Prostate gland (tissue), 2 donors: ENCODE measurements around the gene TRIB2. TPM values are rescaled to one million over a fixed set of nuclear protein-coding genes. Genes with fewer than 3 reads are reported as not detected.
A peak's percentile ranks its signal among the peaks of the same experiment; 100 is the strongest.

Experiments
- DNase-seq: peaks from one replicate; pipeline ENCODE4 v3.0.0-alpha.2; 2019; ENCODE audit warnings: low spot score
- H3K27ac ChIP-seq, 2 donors: fragments of 200-600 bp; sonication (generic); 2 replicates each; pipeline ENCODE4 v1.5.1; 2017 to 2019
- H3K27me3 ChIP-seq: fragments of 200-600 bp; sonication (generic); replicated peaks from 2 replicates; pipeline ENCODE4 v1.5.1; 2019; ENCODE audit not compliant: insufficient read depth
- H3K36me3 ChIP-seq, 2 donors: fragments of 200-600 bp; sonication (generic); 1 replicate in 1 of 2; 2 replicates in 1 of 2; pipeline versions ENCODE4 v1.5.1 to v1.8.1; 2017 to 2019
- H3K4me1 ChIP-seq: fragments of 200-600 bp; sonication (generic); replicated peaks from 2 replicates; pipeline ENCODE4 v1.5.1; 2019
- H3K4me3 ChIP-seq, 2 donors: fragments of 200-600 bp; sonication (generic); 2 replicates each; pipeline ENCODE4 v1.5.1; 2017 to 2019
- H3K9me3 ChIP-seq: fragments of 200-600 bp; sonication (generic); 2 replicates; pipeline ENCODE4 v1.5.1; 2017
- POLR2A ChIP-seq: fragments of 450-650 bp; IDR thresholded peaks from one replicate; pipeline ENCODE4 v1.6.1; 2016; ENCODE audit warnings: antibody characterized with exemption, mild to moderate bottlenecking
- POLR2AphosphoS5 ChIP-seq: sonication (generic); formaldehyde crosslinking; IDR thresholded peaks from one replicate; pipeline ENCODE4 v1.6.1; 2017; ENCODE audit warnings: antibody characterized with exemption
- WGBS: methylation state at CpG from one replicate; pipeline ENCODE4 v1.1.5; 2018; 5-methylcytosine and 5-hydroxymethylcytosine counted together
- intact Hi-C: fragments of 100-400 bp; cut with DNase I; formaldehyde crosslinking; loops from one replicate; pipeline ENCODE4 v1.14.2; 2022
- total RNA-seq, 2 donors: library from RNA; depleted of rRNA; stranded (reverse); fragments of >200 nt; gene quantifications; one replicate each; pipeline ENCODE4 v1.1.0, GENCODE V29; 2016
- TF ChIP-seq, protein P1 (sequence below), 4 experiments: fragments of 200-600 bp in 2 of 4; fragments of 450-650 bp in 2 of 4; sonication (generic) in 2 of 4; IDR thresholded peaks; 1 replicate in 3 of 4; 2 replicates in 1 of 4; pipeline ENCODE4 v1.5.1; 2016 to 2019; ENCODE audit warnings: antibody characterized with exemption in 4 of 4, mild to moderate bottlenecking in 2 of 4, moderate library complexity in 2 of 4

TRIB2 gene
- total RNA-seq, 2 donors from 2014 or later = 72.3 to 205 TPM

DNA sequence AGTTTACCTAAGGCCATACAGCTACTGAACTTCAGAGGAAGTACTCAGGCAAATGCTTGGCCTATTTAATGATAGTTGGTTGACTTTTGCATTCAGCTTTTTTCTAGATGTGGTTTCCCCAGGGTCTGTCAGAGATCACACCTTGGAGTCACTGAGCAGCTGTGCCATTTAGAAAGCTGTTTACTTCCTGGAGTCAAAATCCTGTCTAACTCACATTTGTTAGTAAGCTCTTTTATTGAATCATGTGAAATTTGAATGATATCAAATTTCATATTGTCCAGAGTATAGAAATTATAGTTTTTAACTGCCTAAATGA is 7.6 kb upstream of the TRIB2 start:
- no peak overlapping the region for H3K4me3 ChIP-seq
- DNase-seq = no peak
- intact Hi-C loops = no loop called here
- peaks cover 10% of the 10 kb centered on the region for H3K4me1 ChIP-seq
- TF ChIP-seq, protein P1, sequence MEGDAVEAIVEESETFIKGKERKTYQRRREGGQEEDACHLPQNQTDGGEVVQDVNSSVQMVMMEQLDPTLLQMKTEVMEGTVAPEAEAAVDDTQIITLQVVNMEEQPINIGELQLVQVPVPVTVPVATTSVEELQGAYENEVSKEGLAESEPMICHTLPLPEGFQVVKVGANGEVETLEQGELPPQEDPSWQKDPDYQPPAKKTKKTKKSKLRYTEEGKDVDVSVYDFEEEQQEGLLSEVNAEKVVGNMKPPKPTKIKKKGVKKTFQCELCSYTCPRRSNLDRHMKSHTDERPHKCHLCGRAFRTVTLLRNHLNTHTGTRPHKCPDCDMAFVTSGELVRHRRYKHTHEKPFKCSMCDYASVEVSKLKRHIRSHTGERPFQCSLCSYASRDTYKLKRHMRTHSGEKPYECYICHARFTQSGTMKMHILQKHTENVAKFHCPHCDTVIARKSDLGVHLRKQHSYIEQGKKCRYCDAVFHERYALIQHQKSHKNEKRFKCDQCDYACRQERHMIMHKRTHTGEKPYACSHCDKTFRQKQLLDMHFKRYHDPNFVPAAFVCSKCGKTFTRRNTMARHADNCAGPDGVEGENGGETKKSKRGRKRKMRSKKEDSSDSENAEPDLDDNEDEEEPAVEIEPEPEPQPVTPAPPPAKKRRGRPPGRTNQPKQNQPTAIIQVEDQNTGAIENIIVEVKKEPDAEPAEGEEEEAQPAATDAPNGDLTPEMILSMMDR (IDR thresholded peaks at IDR 0.05) = no peak
- TF ChIP-seq POLR2A (no peak), POLR2AphosphoS5 (no peak)
- no peaks in the 10 kb centered on the region for H3K9me3 ChIP-seq
- H3K27me3 ChIP-seq = no peaks in the 10 kb centered on the region
- H3K36me3 ChIP-seq = no peaks in the 10 kb centered on the region
- no peak overlapping the region for H3K27ac ChIP-seq

DNA sequence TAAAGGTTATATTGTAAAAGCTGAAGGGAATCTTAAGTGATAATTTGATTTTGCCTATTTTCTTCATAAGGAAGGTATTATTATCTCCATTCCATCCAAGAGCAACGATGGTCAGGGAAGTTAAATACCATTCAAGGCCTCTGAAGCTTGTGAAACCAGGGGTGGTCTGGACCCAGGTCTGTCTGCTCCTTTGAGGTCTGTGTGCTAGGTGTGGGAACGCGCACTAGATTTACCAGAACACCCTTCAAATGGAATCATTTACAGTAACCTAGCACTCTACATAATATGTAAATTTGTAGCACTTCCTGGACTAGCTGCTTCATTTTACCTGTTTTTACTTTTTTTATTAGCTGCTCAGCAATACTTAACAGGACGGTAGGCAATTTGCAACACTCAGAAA is 6.4 kb upstream of the TRIB2 start:
- no peak for DNase-seq
- TF ChIP-seq POLR2AphosphoS5 (no peak), POLR2A (no peak)
- TF ChIP-seq, protein P1 (IDR thresholded peaks at IDR 0.05) = no peak
- Histone ChIP-seq H3K36me3 (no peaks in the 10 kb centered on the region), H3K4me1 (peaks cover under 1% of the 10 kb centered on the region), H3K9me3 (no peaks in the 10 kb centered on the region), H3K27ac (no peak overlapping the region), H3K4me3 (no peak overlapping the region), H3K27me3 (no peaks in the 10 kb centered on the region)
- intact Hi-C loops = loop anchor here (10.0 kb wide), 1 partner anchor 746 kb away; no protein-coding TSS in a partner anchor
- 88% methylated on average over 4 of the region's 4 CpGs for WGBS

DNA sequence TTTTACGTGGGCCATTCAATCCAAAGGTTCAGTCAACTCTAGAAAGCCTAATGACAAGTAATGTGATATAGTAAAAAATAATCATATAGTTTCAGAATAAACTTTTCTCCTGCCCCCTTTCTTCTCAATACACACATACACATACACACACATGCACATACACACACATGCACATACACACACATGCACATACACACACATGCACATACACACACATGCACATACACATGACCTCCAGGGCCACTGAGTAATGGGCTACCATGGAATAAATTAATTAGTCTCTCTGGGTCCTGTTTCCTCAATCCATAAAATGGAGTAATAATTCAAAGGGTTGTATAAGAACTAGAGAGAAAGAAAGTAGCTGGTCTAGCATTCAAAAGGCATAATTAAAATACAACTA is 5.4 kb upstream of the TRIB2 start:
- no peaks in the 10 kb centered on the region for H3K4me1 ChIP-seq
- H3K9me3 ChIP-seq = no peaks in the 10 kb centered on the region
- no peak for TF ChIP-seq POLR2AphosphoS5
- TF ChIP-seq, protein P1 (IDR thresholded peaks at IDR 0.05) = no peak
- TF ChIP-seq POLR2A = no peak
- H3K27ac ChIP-seq = no peak overlapping the region
- no peaks in the 10 kb centered on the region for H3K36me3 ChIP-seq
- H3K4me3 ChIP-seq = no peak overlapping the region
- intact Hi-C loops = loop anchor here (10.0 kb wide), 1 partner anchor 747 kb away; no protein-coding TSS in a partner anchor
- H3K27me3 ChIP-seq = no peaks in the 10 kb centered on the region
- DNase-seq = no peak
- WGBS = 94% methylated on average over 1 of the region's 1 CpG

DNA sequence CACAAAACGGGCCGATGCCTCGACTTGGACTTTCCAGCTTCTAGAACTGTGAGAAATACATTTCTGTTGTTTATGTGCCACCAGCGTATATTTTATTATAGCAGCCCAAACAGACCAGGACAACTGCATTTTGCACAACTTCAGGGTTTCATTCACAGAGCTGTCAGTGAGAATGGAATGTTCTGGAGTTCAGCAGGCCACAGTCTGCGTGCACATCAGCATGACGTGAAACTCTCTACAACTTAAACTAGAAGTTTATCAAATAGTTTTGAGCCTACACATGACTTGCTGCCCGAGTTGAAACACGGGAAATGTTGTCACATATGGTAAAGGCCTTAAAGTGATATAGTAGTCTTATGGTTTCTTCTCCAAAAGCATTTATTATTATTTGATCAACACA is 3.9 kb upstream of the TRIB2 start:
- Histone ChIP-seq H3K9me3 (no peaks in the 10 kb centered on the region), H3K4me1 (no peaks in the 10 kb centered on the region), H3K27me3 (no peaks in the 10 kb centered on the region), H3K36me3 (no peaks in the 10 kb centered on the region), H3K27ac (no peak overlapping the region), H3K4me3 (no peak overlapping the region)
- WGBS = 89% methylated on average over 8 of the region's 8 CpGs
- DNase-seq = no peak
- intact Hi-C loops = loop anchor here (10.0 kb wide), 1 partner anchor 748 kb away; no protein-coding TSS in a partner anchor
- TF ChIP-seq POLR2AphosphoS5 (no peak), POLR2A (no peak)
- TF ChIP-seq, protein P1 (IDR thresholded peaks at IDR 0.05) = no peak

DNA sequence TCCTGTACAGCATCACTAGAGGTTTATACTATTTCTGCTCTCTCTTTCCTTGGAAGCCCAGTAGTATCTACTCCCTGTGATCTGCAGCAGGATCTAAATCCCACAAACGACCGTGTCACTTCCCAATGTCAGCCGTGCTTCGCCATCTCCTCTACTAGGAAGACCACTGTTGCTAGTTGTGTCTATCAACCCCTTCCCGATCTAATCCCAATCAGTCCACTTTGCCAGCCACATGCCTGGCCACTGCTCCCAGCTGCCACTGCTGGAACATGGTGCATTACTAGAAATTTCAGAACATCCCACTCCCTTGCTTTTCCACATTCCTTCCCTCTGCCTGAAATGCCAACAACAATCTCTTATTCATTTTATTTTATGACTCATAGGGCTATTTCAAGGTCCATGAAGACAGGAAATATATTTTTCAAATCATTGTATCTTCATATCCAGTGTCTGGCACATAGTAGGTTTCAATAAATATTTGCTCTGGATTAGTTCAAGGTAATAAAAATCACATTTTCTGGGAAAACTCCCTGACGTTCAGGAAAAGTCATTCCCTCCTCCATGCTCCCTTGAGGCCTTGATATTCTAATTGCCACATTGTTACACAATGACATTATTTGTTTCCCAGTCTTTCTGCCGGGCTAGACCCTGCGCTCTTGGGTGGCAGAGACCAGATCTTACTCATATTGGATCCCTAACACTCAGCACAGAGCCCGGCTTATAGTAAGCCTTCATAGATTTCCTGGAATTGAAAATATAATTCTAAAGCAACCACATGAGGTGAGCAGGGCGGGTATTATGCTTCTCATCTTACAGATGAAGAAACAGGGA is 2.1 kb upstream of the TRIB2 start:
- intact Hi-C loops = loop anchor here (5.0 to 10.0 kb wide), 7 partner anchors 73 to 852 kb away; no protein-coding TSS in a partner anchor
- no peaks in the 10 kb centered on the region for H3K27me3 ChIP-seq
- no peaks in the 10 kb centered on the region for H3K36me3 ChIP-seq
- WGBS = 76% methylated on average over 10 of the region's 10 CpGs
- no peak for DNase-seq
- no peaks in the 10 kb centered on the region for H3K4me1 ChIP-seq
- no peak overlapping the region for H3K4me3 ChIP-seq
- no peaks in the 10 kb centered on the region for H3K9me3 ChIP-seq
- peak overlapping the region; percentile 86 to 88 for H3K27ac ChIP-seq
- TF ChIP-seq POLR2A (no peak), POLR2AphosphoS5 (no peak)
- TF ChIP-seq, protein P1 (IDR thresholded peaks at IDR 0.05) = no peak
